NCI-H187 treated with DMSO at 0.1 percent for 48 hours (cell line): ENCODE results near the gene CKB.
"Not testable (repeated sequence)": the region's sequence is repeated elsewhere in the genome, so short reads cannot be mapped to it uniquely, and the experiment has no call there.

Experiments
- DNase-seq: peaks from one replicate; lab custom pipeline; 2025; lab: John Stamatoyannopoulos, UW

CKB gene

DNA sequence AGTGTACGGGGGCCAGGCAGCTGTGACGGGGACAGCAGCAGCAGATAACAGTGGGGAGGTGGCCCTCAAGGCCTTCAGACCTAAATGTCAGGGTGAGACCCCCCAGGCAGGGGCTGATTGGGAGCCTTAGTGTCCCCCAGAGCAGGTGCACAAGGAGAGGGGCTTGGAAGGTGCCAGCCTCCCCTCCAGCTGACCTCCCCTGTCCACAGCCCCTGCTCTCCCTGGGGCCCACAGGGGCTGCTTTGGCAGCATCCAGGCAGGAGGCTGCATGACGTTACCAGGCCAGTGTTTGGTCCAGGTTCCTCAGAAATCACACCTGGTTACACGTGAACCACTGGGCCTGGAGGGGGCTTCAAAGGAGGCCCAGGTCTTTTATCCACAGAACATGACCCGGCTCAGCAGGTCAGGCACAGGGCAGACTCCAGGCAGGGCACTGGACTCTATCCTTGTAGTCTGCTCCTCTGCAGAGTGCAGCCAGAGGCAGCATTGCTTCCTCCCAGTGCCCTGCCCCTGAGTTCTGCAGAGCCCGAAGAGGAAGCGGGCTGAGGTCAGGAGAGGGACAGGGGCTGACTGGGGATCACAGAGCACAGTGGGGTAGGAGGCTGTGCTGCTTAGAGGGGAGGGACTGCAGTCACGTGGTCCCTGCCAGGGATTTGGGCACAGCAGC is 3.8 kb upstream of the CKB start:
- DNase-seq = no peak

GRCh38 chr14:103525430-103526246 is 3.0 kb upstream of the CKB start:
- DNase-seq = not testable (repeated sequence)

DNA sequence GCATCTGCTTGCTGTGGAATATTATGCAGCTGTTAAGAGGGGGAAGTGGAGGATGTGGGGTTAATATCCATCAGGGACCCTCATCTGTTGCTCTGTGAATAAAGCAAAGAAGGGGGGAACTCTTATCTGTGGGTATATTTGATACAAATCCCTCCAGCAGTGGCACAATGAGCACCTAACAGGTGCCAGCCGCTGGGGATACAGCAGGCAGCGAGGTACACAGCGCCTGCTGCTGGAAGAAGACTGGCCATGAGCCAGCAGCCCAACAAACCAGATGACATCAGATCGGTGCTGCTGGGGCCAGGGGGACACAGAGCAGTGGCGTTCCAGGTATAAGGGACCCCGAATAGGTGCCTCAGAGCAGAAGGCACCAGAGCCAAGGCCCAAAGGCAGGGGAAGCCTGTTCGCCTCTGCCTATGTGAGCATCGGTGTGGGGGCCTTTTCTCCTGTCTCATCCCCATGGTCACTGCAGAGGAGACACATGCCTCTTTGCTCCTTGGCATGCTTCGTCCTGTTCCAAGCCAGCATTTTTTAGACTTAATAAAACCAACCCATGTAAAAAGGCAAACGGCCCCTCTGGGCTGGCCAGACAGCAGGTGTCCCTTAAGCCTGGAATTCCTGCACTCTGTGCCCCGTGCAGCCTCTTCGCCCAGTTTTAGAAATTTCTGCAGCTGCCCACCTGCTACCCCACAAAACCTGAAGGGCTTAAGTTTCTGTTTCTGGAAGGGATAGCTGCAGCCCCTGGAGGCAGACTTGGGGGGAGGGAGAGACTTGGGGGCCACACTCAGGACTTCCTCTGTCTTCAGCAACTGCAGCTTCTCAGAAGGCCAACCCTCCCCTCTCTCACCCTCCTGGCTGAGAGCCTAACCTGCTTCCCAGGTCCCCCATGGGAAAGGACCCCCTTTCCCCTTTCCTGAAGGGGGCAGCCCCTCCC is 1.6 kb upstream of the CKB start:
- DNase-seq = no peak

DNA sequence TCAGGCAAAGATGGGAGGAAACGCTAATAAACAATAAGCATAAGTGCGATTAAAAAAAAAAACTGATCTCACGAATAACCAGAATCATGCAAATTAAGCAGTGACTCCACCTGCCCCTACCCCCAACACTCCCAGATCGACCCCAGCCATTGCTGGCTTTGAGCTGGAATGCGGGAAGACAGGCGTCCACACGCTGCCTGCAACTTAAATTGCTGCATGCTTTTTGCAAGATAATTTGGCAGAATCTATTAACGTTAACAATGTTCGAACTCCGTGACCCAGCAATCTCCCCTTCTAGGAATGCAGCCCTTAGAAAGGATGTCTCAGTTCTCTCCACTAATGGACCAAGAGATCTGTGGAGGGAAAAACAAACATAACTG is 935 bp upstream of the CKB start:
- DNase-seq = no peak

- DNase-seq = no peak
Measured at GRCh38 chr14:103521951-103522563, 573 bp downstream of the CKB start.

- DNase-seq = no peak
Measured at GRCh38 chr14:103521438-103521950, 1.1 kb downstream of the CKB start.

- no peak for DNase-seq
Measured at GRCh38 chr14:103520657-103521437, 1.8 kb downstream of the CKB start.

- no peak for DNase-seq
Measured at GRCh38 chr14:103520269-103520656, 2.4 kb downstream of the CKB start.

DNA sequence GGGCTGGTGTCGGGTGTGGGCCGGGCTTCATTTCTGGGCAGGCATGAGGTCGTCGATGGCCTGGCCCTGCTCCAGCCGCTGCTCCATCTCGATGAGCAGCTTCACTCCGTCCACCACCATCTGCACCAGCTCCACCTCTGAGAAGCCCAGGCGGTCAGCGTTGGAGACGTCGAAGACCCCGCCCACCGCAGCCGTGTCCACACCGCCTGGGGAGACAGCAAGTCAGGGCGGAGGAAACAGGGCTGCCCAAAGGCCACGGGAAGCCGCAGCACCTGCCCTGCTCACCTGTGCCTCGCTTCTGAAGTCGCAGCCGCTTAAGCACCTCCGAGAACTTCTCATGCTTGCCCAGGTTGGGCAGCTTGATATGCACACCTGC is 2.8 kb downstream of the CKB start:
- no peak for DNase-seq

- DNase-seq = no peak
Measured at GRCh38 chr14:103519043-103519836, 3.4 kb downstream of the CKB start.

DNA sequence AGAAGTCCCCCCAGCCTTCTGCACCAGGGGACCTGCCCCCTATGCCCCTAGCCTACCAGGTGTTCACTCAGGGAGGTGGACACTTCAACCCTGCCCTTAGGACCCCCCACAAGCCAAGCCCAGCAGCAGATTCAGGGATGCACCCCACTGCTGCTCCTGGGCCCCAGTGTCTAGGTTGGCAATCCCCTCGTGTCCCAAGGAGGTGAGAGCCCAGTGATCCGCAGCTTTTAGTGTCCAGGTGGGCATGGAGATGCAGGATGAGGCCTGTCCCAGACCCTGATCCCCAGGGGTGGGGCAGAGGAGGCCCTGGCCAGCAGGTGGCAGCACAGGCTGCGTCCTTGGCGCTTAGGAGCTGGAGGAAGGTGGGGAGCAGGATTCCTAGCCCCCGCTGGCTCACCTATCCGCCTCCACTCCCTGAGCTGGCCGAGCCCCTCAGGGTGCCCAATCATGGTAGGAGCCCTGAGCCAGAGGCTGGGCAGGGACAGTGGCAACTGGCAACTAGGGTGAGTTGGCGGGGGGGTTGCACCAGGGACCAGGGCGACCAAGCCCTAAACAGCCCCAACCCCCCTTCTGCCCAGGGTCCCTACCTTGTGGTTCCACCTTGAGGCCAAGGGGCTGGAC is 4.1 kb downstream of the CKB start:
- no peak for DNase-seq

DNA sequence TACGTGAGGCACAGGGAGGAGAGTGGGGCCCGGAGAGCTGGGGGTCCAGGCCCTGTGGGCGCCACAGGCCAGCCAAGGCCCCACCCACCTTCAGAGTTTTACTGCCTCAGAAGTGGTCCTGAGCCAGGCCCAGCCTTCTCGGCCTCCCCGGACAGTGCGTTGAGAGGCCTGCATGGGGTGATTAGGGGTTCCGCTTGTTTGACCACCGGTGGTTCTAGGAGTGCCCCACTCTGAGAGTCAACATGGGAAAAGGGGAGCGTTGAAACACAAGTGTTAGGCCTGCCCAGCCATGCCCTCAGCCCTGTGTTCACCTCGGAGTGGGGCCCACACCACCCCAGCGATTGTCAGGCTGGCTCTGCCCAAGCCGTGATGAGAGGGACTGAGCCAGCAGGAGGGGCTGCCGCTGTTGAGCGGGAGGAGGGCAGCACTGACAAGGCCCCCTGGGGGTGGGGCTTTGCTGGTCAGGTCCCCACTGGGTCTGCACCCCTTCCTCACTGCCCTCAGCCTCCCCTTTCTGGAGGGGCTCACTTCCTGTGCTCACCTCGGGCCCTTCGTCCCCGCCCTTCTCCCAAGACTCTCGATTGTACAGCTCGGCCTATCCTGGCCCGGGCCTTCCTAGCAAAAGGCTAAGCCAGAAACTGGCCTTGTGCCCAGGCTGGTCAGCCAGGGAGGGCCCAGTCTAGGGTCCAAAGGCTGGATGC is 4.8 kb downstream of the CKB start:
- no peak for DNase-seq

- DNase-seq = no peak
Measured at GRCh38 chr14:103517174-103517566, 5.5 kb downstream of the CKB start.

DNA sequence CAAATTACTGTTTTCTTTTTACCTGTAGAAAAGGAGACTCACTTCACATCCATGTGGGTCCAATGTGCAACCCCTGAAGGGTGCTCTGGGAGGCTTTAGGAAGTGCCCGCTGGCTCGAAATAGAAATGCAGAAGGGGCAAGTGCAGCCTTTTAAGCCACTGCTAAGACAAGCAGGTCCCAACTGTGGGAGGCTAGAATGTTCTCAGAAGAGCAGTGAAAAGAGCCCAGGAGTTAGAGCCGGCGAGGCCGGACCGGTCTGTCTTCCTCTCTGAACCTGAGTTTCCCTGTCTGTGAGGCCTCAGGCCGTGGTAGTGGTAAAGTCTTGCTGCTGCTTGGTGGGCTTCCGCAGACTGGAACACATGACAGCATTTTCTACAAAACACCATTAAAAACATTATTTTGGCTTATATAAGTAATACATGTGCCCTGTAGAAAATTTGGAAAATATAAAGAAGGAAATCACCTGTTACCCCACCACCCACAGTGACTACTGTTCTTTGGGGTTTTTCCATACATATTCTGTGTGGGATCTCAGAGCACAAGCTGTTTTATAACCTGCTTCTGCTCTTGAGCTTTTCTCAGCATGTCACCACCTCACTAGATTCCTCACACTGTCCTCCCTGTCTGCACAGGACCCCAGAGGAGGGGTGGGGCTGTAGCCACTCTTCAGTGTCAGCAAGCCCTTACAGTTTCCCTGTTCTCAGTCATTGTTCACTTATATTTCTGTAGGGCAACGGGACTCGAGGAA is 6.0 kb downstream of the CKB start:
- no peak for DNase-seq

DNA sequence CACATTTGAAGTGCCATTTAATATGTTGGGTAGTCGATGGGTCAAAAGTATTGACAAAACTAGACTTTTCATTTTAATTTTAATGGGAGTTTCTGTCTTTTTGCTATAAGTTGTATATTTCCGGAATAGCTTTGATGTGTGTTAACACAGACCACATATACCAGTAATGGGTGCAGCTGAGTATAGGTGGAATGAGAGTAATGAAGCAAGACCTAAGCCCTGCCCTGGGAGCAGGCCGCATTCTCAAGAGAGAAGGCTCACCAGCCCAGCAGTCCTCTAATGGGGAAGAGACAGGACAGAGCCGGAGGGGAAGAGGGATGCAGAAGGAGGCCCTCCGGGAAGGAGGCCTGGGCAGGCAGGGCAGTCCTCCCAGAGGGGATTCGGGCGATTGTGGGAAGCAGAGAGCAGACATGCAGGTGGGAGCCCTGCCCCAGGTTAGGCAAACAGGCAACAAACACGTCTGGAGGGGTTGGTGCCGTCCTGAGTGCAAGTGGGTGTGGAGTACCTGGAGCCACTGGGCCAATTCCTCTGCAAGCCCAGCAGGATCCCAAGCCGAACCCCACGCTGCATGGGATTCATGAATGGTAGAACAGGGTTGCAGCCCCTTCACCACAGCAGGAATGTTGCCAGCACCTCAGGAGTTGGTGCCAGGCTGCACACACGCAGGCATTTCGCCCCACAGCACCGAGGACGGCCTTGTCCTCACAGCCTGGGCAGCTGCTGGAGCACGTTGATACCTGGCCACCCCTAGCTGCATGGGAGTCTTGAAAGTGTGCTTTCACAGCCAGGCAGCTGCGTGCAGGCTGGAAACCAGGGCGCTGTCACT is 7.8 kb downstream of the CKB start:
- DNase-seq = no peak

DNA sequence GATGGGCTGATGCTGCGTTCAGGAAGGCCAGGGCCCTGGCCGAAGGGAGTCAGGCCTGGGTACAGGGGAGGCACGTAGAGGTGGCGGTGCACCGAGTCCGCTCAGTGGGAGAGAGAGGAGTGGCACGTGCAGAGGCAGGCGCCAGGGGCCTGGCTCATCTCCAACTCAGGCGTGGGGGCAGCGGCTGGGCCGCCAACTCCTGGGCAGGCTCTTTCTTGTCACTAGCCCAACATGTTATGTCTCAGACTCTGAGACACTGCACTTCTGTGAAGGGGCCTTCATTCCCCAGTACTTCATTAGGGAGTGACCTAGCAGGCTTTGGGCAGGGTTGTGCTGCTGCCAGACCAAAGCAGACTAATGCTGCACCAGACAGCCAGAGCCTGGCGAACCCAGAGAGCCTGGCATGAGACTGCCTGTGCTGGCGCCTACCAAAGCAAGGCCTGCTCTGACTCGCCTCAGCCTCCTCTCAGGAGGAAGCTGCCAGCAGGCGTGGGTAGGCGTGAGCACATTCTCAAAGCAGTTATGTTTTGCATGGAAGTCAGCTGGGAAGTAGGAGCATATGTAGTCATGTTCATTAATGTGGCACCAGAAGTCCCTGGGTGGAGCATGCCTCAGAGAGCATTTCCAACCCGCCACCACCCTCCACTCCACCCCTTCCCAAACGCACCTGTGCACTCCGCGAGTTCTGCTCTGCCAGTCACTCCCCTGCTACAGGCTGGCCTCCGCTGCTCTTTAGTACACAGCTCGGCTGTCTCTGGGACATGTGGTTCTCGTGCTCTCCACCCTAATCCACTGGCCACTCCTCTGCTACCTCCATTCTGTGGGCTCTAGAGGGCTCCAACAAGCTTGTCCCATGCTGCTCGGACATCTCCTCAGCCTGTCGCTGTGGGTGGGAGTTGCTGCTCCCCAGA is 9.7 kb downstream of the CKB start:
- DNase-seq = no peak

DNA sequence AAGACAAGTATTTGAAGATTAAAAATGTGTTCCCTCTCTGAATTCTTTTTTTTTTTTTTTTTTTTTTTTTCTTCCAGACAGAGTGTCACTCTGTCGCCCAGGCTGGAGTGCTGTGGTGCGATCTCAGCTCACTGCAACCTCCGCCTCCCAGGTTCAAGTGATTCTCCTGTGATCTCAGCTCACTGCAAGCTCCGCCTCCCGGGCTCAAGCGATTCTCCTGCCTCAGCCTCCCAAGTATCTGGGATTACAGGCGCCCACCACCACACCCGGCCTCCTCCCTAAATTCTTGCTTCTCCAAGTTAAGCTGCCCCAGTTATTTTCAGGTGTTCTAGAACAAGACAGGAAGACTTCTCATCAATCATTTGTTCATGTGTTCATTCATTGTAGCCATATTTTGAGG is 10.4 kb downstream of the CKB start:
- DNase-seq = not testable (repeated sequence)
